Nucleus accumbens (tissue), 56 donors: ENCODE measurements around the gene IER3.

ENCODE experiments used
- DNase-seq, 56 donors: peaks; one replicate each; lab custom pipeline; 2025; lab: John Stamatoyannopoulos, UW

The IER3 gene

GRCh38 chr6:30714263-30714662 is 30.1 kb downstream of the IER3 start:
- no peak for DNase-seq

GRCh38 chr6:30712441-30712945 is 31.9 kb downstream of the IER3 start:
- DNase-seq, result no peak

GRCh38 chr6:30711758-30712380 is 32.5 kb downstream of the IER3 start:
- DNase-seq, result no peak

- DNase-seq, result no peak
Observed at GRCh38 chr6:30709101-30709868, 35.1 kb downstream of the IER3 start.

- no peak for DNase-seq
Observed at GRCh38 chr6:30707281-30707850, 37.0 kb downstream of the IER3 start.

GRCh38 chr6:30705620-30706019 is 38.7 kb downstream of the IER3 start:
- DNase-seq, result no peak

GRCh38 chr6:30703821-30704220 is 40.5 kb downstream of the IER3 start:
- DNase-seq, result no peak

GRCh38 chr6:30703011-30703410 is 41.3 kb downstream of the IER3 start:
- no peak for DNase-seq

- no peak for DNase-seq
Observed at GRCh38 chr6:30700340-30700739, 44.0 kb downstream of the IER3 start.

- no peak for DNase-seq
Observed at GRCh38 chr6:30696432-30696831, 47.9 kb downstream of the IER3 start.
